Brain microvascular endothelial cell (primary cell): ENCODE measurements around the gene KRTAP4-4.
"Not testable (repeated sequence)": the region's sequence is repeated elsewhere in the genome, so short reads cannot be mapped to it uniquely, and the experiment has no call there.

Experiments used
- DNase-seq: peaks from one replicate; pipeline ENCODE4 v3.0.0-alpha.2; 2020
- H3K27ac ChIP-seq: fragments of 250-450 bp; sonication (Bioruptor Pico); 2 replicates; pipeline ENCODE4 v1.5.1; 2020; ENCODE audit warnings: mild to moderate bottlenecking, moderate library complexity
- H3K27me3 ChIP-seq: fragments of 250-450 bp; sonication (Bioruptor Pico); replicated peaks from 2 replicates; pipeline ENCODE4 v1.5.1; 2020; ENCODE audit warnings: mild to moderate bottlenecking
- H3K36me3 ChIP-seq: fragments of 250-450 bp; sonication (Bioruptor Pico); replicated peaks from 2 replicates; pipeline ENCODE4 v1.5.1; 2020; ENCODE audit warnings: mild to moderate bottlenecking
- H3K4me3 ChIP-seq: 2 replicates; pipeline ENCODE4 v1.5.1; 2011; ENCODE audit warnings: low read depth, mild to moderate bottlenecking, control low read depth, low read length, moderate library complexity
- in situ Hi-C: cut with HindIII; loops from 2 replicates; pipeline ENCODE4 v1.10.0; 2017; ENCODE audit warnings: low sequenced_read_pairs, low pct_ligation_motif_present
- TF ChIP-seq, protein P1 (sequence below): IDR thresholded peaks from 2 replicates; pipeline ENCODE4 v1.5.1; 2011; ENCODE audit warnings: low read depth, mild to moderate bottlenecking, moderate library complexity, low read length, control low read depth, inconsistent platforms; ENCODE audit errors: missing control alignments

Gene KRTAP4-4

DNA sequence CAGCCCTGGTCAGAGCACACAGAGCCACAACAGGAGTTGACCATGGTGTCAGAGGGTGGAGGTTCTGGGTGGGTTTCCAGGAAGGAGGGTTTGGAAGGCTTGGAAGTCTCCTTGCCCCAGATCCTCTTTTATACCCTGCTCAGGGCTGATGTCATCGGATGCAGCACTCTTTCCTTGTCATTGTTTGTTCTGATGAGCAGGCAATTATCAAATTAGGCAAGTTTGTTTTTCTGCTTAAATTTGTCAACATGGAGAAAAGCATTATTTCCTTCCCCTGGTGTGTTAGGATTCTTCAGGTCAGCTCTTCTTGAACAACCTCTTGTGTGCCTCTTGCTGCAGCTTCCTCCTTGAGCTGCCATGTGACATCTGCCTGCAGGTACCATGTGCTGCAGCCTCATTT, at the start of gene KRTAP4-4:
Gene KRTAP4-4, minus strand, starts transcription at position 101 of the 400 bp plus-strand sequence. Its CDS starts 57 bp downstream, at position 44.
- no peak for DNase-seq
- in situ Hi-C loops: no loop called here
- H3K36me3 ChIP-seq: no peaks in the 10 kb centered on the region
- TF ChIP-seq, protein P1, sequence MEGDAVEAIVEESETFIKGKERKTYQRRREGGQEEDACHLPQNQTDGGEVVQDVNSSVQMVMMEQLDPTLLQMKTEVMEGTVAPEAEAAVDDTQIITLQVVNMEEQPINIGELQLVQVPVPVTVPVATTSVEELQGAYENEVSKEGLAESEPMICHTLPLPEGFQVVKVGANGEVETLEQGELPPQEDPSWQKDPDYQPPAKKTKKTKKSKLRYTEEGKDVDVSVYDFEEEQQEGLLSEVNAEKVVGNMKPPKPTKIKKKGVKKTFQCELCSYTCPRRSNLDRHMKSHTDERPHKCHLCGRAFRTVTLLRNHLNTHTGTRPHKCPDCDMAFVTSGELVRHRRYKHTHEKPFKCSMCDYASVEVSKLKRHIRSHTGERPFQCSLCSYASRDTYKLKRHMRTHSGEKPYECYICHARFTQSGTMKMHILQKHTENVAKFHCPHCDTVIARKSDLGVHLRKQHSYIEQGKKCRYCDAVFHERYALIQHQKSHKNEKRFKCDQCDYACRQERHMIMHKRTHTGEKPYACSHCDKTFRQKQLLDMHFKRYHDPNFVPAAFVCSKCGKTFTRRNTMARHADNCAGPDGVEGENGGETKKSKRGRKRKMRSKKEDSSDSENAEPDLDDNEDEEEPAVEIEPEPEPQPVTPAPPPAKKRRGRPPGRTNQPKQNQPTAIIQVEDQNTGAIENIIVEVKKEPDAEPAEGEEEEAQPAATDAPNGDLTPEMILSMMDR: no peak
- no peaks in the 10 kb centered on the region for H3K27me3 ChIP-seq
- no peak within 1 kb of the TSS for H3K27ac ChIP-seq
- no peak within 1 kb of the TSS for H3K4me3 ChIP-seq

DNA sequence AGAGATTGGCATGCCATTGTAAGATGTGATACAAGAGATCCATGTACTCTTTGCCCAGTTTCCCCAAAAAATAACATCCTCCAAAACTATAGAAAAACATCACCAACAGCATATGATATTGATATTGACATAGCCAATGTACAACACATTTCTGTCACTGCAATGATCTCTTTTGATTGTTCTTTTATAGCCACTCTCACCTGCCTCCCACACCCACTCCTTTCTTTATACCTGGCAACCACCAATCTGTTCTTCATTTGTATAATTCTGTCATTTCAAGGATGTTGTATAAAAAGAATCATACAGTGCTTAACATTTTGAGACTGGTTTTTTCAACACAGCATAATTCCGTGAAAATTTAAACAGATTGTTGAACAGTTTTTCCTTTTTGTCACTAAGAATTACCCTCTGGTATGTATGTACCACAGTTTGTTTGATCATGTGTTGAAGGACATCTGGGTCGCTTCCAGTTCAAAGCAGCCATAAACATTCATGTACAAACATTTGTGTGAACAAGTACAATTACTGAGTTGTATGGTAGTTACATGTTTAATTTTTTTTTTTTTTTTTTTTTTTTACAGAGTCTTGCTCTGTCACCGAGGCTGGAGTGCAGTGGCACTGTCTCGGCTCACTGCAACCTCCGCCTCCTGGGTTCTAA, 39.0 kb upstream of the KRTAP4-4 start:
- Histone ChIP-seq H3K36me3 (no peaks in the 10 kb centered on the region), H3K27me3 (no peaks in the 10 kb centered on the region)
- in situ Hi-C loops: no loop called here

DNA sequence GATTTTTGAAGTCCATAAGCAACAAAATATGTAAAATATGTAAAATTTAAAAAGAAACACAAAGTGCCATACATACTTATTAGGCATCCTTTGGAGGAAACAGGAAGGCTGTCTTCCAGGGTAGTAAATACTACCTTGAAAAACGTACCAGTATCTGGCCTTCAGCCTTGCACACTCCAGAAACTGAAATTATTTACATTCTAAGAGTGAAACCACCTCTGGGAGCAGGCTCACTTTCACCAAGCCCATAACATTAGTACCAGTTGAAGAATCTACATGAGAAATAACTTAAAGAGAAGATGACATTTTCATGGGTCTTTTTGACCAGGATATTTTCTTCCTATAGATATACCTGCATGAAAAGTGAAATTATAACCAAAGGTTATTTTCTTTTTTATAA, 35.5 kb upstream of the KRTAP4-4 start:
- TF ChIP-seq, protein P1: no peak
- Histone ChIP-seq H3K4me3 (no peak overlapping the region), H3K27ac (no peak overlapping the region), H3K36me3 (no peaks in the 10 kb centered on the region), H3K27me3 (no peaks in the 10 kb centered on the region)
- DNase-seq: no peak
- in situ Hi-C loops: no loop called here

More for the DNA sequence above, 39.0 kb upstream of the KRTAP4-4 start:
- TF ChIP-seq, protein P1: no peak
- Histone ChIP-seq H3K27ac (no peak overlapping the region), H3K4me3 (no peak overlapping the region)
- no peak for DNase-seq

DNA sequence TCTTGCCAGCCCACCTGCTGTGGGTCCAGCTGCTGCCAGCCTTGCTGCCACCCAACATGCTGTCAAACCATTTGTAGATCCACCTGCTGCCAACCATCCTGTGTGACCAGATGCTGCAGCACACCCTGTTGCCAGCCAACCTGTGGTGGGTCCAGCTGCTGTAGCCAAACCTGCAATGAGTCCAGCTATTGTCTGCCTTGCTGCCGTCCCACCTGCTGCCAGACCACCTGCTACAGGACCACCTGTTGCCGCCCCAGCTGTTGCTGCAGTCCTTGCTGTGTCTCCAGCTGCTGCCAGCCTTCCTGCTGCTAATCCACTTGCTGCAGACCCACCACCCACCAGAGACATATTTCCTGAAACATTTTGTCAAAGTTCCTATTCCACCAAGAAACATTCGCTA, 29.8 kb upstream of the KRTAP4-4 start:
- Histone ChIP-seq H3K27ac (no peak overlapping the region), H3K36me3 (no peaks in the 10 kb centered on the region), H3K4me3 (no peak overlapping the region), H3K27me3 (no peaks in the 10 kb centered on the region)
- in situ Hi-C loops: no loop called here
- TF ChIP-seq, protein P1: no peak
- no peak for DNase-seq

DNA sequence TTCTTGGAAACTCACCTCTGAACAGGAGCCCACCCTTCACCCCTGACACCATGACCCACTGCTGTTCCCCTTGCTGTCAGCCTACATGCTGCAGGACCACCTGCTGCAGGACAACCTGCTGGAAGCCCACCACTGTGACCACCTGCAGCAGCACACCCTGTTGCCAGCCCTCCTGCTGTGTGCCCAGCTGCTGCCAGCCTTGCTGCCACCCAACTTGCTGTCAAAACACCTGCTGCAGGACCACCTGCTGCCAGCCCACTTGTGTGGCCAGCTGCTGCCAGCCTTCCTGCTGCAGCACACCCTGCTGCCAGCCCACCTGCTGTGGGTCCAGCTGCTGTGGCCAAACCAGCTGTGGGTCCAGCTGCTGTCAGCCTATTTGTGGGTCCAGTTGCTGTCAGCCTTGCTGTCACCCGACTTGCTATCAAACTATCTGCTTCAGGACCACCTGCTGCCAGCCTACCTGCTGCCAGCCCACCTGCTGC, 29.3 kb upstream of the KRTAP4-4 start, which contains the start of gene KRTAP9-1:
Gene KRTAP9-1, plus strand, starts transcription at position 51 of the 482 bp plus-strand sequence. Its CDS starts 0 bp downstream, at position 51.
- in situ Hi-C loops, H3K4me3 ChIP-seq, H3K36me3 ChIP-seq, H3K27me3 ChIP-seq, DNase-seq, H3K27ac ChIP-seq: not testable (repeated sequence)

DNA sequence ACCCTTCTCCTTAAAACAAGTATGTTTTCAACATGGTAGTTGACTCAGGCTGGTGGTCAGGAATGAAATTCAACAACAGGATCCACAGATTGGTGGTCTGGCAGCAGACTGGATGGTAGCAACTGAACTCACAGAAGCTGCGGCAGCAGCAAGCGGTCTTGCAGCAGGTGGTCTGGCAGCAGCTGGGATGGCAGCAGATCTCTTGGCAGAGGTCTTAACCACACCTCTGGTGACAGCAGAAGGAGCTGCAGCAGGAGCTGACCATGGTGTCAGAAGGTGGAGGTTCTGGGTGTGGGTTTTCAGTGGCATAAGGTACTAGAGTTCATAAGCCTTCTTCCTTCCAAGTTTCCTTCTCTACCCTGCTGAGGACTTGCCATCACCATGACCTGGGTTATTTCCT, 26.3 kb upstream of the KRTAP4-4 start:
- in situ Hi-C loops: no loop called here
- Histone ChIP-seq H3K27ac (no peak overlapping the region), H3K27me3 (no peaks in the 10 kb centered on the region), H3K4me3 (no peak overlapping the region), H3K36me3 (no peaks in the 10 kb centered on the region)
- TF ChIP-seq, protein P1: no peak
- DNase-seq: no peak
